Body of pancreas (tissue), 4 donors: ENCODE results near the gene PRMT5.

Experiments
- POLR2A ChIP-seq, 3 donors: fragments of 450-650 bp; IDR thresholded peaks; one replicate each; pipeline ENCODE4 v1.6.1; 2016; ENCODE audit warnings: antibody characterized with exemption in 3 of 3, mild to moderate bottlenecking in 2 of 3
- TF ChIP-seq, protein P1 (sequence below), 7 experiments: fragments of 450-650 bp in 4 of 7; fragments of 200-600 bp in 3 of 7; sonication (generic) in 3 of 7; IDR thresholded peaks; one replicate each; pipeline ENCODE4 v1.5.1; 2016 to 2019; ENCODE audit warnings: antibody characterized with exemption in 7 of 7

- TF ChIP-seq, protein P1, sequence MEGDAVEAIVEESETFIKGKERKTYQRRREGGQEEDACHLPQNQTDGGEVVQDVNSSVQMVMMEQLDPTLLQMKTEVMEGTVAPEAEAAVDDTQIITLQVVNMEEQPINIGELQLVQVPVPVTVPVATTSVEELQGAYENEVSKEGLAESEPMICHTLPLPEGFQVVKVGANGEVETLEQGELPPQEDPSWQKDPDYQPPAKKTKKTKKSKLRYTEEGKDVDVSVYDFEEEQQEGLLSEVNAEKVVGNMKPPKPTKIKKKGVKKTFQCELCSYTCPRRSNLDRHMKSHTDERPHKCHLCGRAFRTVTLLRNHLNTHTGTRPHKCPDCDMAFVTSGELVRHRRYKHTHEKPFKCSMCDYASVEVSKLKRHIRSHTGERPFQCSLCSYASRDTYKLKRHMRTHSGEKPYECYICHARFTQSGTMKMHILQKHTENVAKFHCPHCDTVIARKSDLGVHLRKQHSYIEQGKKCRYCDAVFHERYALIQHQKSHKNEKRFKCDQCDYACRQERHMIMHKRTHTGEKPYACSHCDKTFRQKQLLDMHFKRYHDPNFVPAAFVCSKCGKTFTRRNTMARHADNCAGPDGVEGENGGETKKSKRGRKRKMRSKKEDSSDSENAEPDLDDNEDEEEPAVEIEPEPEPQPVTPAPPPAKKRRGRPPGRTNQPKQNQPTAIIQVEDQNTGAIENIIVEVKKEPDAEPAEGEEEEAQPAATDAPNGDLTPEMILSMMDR (IDR thresholded peaks at IDR 0.05) = no peak
- no peak for TF ChIP-seq POLR2A (IDR thresholded peaks at IDR 0.05)
Observed at GRCh38 chr14:22898302-22899090, 30.7 kb downstream of the PRMT5 start.
